HG03432 (cell line): ENCODE results near the gene LYRM4.
A peak's percentile ranks its signal among the peaks of the same experiment; 100 is the strongest.

Source experiments
- ATAC-seq: cut with Tn5 transposase; IDR thresholded peaks from one replicate; pipeline ENCODE4 v1.9.1; 2021; ENCODE audit warnings: mild to moderate bottlenecking, moderate library complexity; ENCODE audit not compliant: unreplicated experiment

LYRM4 gene

GRCh38 chr6:5150551-5151075 is 110.1 kb downstream of the LYRM4 start:
- ATAC-seq, result no peak

- ATAC-seq, result no peak
Observed at GRCh38 chr6:5149891-5150290, 110.9 kb downstream of the LYRM4 start.

GRCh38 chr6:5149159-5149704 is 111.5 kb downstream of the LYRM4 start:
- no peak for ATAC-seq

- ATAC-seq, result no peak
Observed at GRCh38 chr6:5146398-5146797, 114.4 kb downstream of the LYRM4 start.

- peak; percentile 52 for ATAC-seq
Observed at GRCh38 chr6:5143634-5144311, 117.0 kb downstream of the LYRM4 start.

GRCh38 chr6:5142915-5143314 is 117.8 kb downstream of the LYRM4 start:
- ATAC-seq, result no peak

- no peak for ATAC-seq
Observed at GRCh38 chr6:5142131-5142530, 118.6 kb downstream of the LYRM4 start.

- no peak for ATAC-seq
Observed at GRCh38 chr6:5141046-5141445, 119.7 kb downstream of the LYRM4 start.

- ATAC-seq, result peak; percentile 42
Observed at GRCh38 chr6:5139828-5140771, 120.7 kb downstream of the LYRM4 start.

GRCh38 chr6:5138995-5139827 is 121.5 kb downstream of the LYRM4 start:
- no peak for ATAC-seq

GRCh38 chr6:5136851-5137250 is 123.9 kb downstream of the LYRM4 start:
- no peak for ATAC-seq

- no peak for ATAC-seq
Observed at GRCh38 chr6:5135788-5136376, 124.9 kb downstream of the LYRM4 start.

GRCh38 chr6:5133943-5134342 is 126.8 kb downstream of the LYRM4 start:
- no peak for ATAC-seq

- peak; percentile 96 for ATAC-seq
Observed at GRCh38 chr6:5132731-5133130, 128.0 kb downstream of the LYRM4 start.

GRCh38 chr6:5130135-5130866 is 130.4 kb downstream of the LYRM4 start:
- ATAC-seq, result no peak

- no peak for ATAC-seq
Observed at GRCh38 chr6:5128351-5128750, 132.4 kb downstream of the LYRM4 start.

- no peak for ATAC-seq
Observed at GRCh38 chr6:5127106-5127687, 133.6 kb downstream of the LYRM4 start.

GRCh38 chr6:5126214-5126613 is 134.5 kb downstream of the LYRM4 start:
- no peak for ATAC-seq
